Thyroid gland (tissue), 4 donors: Measurements from ENCODE around the gene ATXN1.

Experiments used
- POLR2A ChIP-seq, 2 donors: fragments of 450-650 bp; IDR thresholded peaks; one replicate each; pipeline ENCODE4 v1.6.1; 2017; ENCODE audit warnings: antibody characterized with exemption in 2 of 2, mild to moderate bottlenecking in 2 of 2, moderate library complexity in 1 of 2
- TF ChIP-seq, protein P1 (sequence below), 6 experiments: fragments of 200-600 bp in 3 of 6; fragments of 450-650 bp in 3 of 6; sonication (generic) in 3 of 6; IDR thresholded peaks; one replicate each; pipeline ENCODE4 v1.5.1; 2016 to 2019; ENCODE audit warnings: antibody characterized with exemption in 6 of 6, mild to moderate bottlenecking in 2 of 6, inconsistent platforms in 1 of 6, moderate library complexity in 1 of 6

- TF ChIP-seq, protein P1, sequence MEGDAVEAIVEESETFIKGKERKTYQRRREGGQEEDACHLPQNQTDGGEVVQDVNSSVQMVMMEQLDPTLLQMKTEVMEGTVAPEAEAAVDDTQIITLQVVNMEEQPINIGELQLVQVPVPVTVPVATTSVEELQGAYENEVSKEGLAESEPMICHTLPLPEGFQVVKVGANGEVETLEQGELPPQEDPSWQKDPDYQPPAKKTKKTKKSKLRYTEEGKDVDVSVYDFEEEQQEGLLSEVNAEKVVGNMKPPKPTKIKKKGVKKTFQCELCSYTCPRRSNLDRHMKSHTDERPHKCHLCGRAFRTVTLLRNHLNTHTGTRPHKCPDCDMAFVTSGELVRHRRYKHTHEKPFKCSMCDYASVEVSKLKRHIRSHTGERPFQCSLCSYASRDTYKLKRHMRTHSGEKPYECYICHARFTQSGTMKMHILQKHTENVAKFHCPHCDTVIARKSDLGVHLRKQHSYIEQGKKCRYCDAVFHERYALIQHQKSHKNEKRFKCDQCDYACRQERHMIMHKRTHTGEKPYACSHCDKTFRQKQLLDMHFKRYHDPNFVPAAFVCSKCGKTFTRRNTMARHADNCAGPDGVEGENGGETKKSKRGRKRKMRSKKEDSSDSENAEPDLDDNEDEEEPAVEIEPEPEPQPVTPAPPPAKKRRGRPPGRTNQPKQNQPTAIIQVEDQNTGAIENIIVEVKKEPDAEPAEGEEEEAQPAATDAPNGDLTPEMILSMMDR (IDR thresholded peaks at IDR 0.05), result no peak
- no peak for TF ChIP-seq POLR2A (IDR thresholded peaks at IDR 0.05)
These were observed 77.5 kb downstream of the ATXN1 start for GRCh38 chr6:16683641-16684194.
